Measurements from ENCODE around the gene SFTPA1. TPM values are rescaled to one million over a fixed set of nuclear protein-coding genes. Genes with fewer than 3 reads are reported as not detected.
A peak's percentile ranks its signal among the peaks of the same experiment; 100 is the strongest.
"Not testable (repeated sequence)": the region's sequence is repeated elsewhere in the genome, so short reads cannot be mapped to it uniquely, and the experiment has no call there.

Gene SFTPA1
- total and polyA plus RNA-seq, 8 donors, result 0.28 to 9.6 (median 1.2) TPM; not detected in 2

DNA sequence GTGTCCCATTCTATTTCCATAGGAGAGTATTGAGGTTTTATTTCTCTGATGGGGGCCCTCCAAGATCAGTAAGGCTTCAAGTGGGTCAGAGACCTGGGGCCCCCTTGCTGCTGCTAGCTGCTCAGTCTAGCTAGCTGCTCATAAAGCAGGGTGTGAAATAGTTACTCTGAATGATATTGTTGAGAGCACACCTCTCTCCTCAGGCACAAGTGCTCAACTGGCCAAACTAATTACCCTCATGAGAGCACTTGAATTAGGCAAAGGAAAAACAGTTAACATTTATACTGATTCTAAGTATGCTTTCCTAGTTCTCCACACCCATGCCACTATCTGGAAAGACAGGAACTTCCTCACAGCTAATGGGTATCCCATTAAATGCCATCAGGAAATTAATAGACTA is 5.4 kb upstream of the SFTPA1 start:
- FAIRE-seq (no peak), ATAC-seq (no peak), DNase-seq (no peak)
- Histone ChIP-seq H3K4me1 (no peaks in the 10 kb centered on the region), H3K4me3 (no peak overlapping the region), H3K9me3 (no peaks in the 10 kb centered on the region), H3K27me3 (no peaks in the 10 kb centered on the region), H3K36me3 (no peaks in the 10 kb centered on the region), H3K27ac (no peak overlapping the region)
- intact Hi-C loops (cut with DNase I), result loop anchor here in 1 of 3 donors (10.0 kb wide), 1 partner anchor 61 kb away; no protein-coding TSS in a partner anchor
- TF ChIP-seq, protein P1, sequence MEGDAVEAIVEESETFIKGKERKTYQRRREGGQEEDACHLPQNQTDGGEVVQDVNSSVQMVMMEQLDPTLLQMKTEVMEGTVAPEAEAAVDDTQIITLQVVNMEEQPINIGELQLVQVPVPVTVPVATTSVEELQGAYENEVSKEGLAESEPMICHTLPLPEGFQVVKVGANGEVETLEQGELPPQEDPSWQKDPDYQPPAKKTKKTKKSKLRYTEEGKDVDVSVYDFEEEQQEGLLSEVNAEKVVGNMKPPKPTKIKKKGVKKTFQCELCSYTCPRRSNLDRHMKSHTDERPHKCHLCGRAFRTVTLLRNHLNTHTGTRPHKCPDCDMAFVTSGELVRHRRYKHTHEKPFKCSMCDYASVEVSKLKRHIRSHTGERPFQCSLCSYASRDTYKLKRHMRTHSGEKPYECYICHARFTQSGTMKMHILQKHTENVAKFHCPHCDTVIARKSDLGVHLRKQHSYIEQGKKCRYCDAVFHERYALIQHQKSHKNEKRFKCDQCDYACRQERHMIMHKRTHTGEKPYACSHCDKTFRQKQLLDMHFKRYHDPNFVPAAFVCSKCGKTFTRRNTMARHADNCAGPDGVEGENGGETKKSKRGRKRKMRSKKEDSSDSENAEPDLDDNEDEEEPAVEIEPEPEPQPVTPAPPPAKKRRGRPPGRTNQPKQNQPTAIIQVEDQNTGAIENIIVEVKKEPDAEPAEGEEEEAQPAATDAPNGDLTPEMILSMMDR (IDR thresholded peaks at IDR 0.05), result no peak

DNA sequence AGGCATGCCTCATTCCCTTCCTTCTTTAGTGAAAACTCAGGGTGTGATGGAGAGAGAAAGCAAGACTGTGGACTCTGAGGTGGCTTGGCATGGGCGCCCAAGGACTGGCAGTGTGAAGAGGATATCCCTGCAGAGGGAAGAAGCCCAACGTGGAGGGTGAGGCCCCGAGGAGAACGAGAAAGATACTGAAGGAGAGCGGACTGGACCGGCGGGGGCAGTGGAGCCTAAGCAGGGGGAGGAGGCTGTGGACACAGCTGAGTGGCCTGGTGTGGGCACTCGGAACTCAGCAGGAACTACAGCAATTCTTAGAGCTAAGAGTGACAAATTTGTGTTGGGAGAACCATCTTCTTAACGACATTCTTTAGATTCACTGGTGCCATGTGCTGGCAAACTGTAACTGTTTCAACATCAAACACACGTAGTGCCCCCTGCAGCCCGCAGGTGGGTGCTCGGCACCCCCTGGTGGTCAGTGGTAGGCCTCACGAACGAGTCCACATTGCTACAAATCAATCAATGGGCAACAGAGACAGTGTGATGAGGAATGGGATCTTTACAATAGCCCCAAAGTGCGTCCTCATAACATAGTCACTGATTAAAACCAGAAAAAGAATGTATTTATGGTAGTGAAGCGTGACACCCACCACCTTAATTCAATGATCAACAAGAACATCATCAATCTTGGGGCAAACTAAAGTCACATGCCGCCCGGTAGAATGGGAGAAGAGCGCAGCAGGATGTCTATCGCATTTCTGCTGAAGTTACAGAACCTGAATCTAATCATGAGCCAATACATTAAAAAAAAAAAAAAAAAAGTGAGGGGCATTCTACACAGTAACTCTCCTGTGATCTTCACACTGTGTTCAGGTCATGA is 2.0 kb upstream of the SFTPA1 start:
- Histone ChIP-seq H3K9me3 (no peaks in the 10 kb centered on the region), H3K4me1 (no peaks in the 10 kb centered on the region), H3K27me3 (no peaks in the 10 kb centered on the region), H3K36me3 (no peaks in the 10 kb centered on the region), H3K4me3 (no peak overlapping the region), H3K27ac (no peak overlapping the region)
- ATAC-seq, result peak in 3 of 4 donors; percentile 74 to 93 (median 83)
- TF ChIP-seq, protein P1 (IDR thresholded peaks at IDR 0.05), result peak; percentile 42 to 73 (median 46)
- no peak for FAIRE-seq
- peak in 5 of 6 donors; percentile 21 to 73 (median 46) for DNase-seq
- 45 to 53% methylated on average over 20 of the region's 20 CpGs for WGBS, 2 donors
- intact Hi-C loops (cut with DNase I), result loop anchor here in 1 of 3 donors (10.0 kb wide), 1 partner anchor 64 kb away; no protein-coding TSS in a partner anchor

DNA sequence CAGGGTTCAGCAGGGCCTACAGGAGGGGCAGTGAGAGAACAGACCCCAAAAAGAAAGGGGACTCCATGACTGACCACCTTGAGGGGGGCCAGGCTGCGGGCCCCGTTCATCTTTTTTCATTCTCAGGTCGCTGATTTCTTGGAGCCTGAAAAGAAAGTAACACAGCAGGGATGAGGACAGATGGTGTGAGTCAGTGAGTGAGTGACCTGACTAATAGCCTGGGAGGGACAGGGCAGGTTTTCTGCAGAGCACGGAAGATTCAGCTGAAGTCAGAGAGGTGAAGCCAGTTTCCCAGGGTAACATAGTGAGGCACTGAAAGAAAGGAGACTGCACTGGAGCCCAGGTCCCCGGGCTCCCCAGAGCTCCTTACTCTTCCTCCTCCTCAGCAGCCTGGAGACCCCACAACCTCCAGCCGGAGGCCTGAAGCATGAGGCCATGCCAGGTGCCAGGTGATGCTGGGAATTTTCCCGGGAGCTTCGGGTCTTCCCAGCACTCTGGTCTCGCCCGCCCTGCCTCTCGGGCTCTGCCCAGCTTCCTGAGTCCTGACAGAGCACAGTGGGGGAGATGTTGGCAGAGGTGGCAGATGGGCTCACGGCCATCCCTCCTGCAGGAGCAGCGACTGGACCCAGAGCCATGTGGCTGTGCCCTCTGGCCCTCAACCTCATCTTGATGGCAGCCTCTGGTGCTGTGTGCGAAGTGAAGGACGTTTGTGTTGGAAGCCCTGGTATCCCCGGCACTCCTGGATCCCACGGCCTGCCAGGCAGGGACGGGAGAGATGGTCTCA is 646 bp downstream of the SFTPA1 start:
- WGBS, 2 donors, result 79 to 82% methylated on average over 15 to 17 of the region's 18 CpGs
- H3K4me3 ChIP-seq; H3K9me3 ChIP-seq; DNase-seq; H3K27ac ChIP-seq; H3K4me1 ChIP-seq; H3K27me3 ChIP-seq; FAIRE-seq; H3K36me3 ChIP-seq; intact Hi-C loops (cut with DNase I): not testable (repeated sequence)
- ATAC-seq, result peak in 2 of 4 donors; percentile 49 to 75

DNA sequence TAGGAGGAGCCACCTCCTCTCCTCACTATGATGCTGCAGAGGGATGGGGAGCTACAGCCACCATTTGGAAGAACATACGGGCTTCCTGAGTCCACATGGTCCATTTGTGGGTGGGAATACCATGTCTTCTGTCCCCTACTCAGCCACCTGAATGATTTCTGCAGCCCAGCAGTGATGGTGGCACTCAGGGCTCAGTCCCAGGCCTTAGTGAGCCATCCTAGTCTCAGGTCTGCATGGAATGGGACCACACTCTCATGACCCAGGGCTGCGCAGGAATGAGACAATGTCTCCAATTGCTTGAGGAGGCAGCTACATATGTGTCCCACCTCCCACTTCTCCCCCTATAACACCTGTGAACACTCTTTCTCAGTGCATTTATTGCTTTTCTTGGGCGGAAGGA is 4.8 kb downstream of the SFTPA1 start:
- intact Hi-C loops (cut with DNase I), result no loop called here
- no peak for ATAC-seq
- FAIRE-seq, result no peak

DNA sequence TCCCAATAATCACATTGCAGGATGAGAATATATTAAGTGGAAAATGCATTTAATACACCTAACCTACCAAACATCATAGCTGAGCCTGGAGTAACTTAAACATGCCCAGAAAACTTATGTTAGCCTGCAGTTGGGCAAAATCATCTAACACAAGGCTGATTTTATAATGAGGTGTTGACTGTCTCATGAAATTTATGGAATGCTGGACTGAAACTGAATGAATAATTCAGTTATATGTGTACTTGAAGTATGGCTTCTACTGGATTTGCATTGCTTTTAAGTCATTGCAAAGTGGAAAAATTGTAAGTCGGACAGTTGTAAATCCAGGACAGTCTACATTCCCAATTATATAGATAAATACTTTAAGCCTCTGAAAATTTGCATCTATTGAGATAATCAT is 5.4 kb downstream of the SFTPA1 start:
- Histone ChIP-seq H3K27me3 (no peaks in the 10 kb centered on the region), H3K9me3 (no peaks in the 10 kb centered on the region), H3K36me3 (no peaks in the 10 kb centered on the region), H3K4me3 (no peak overlapping the region), H3K27ac (no peak overlapping the region), H3K4me1 (no peaks in the 10 kb centered on the region)
- WGBS, 2 donors, result 78 to 93% methylated on average over 1 of the region's 1 CpG
- DNase-seq (no peak), ATAC-seq (no peak), FAIRE-seq (no peak)
- TF ChIP-seq, protein P1 (IDR thresholded peaks at IDR 0.05), result no peak
- intact Hi-C loops (cut with DNase I), result no loop called here

More for the DNA sequence above, 4.8 kb downstream of the SFTPA1 start:
- Histone ChIP-seq H3K4me1 (no peaks in the 10 kb centered on the region), H3K36me3 (no peaks in the 10 kb centered on the region), H3K27ac (no peak overlapping the region), H3K4me3 (no peak overlapping the region), H3K9me3 (no peaks in the 10 kb centered on the region), H3K27me3 (no peaks in the 10 kb centered on the region)
- TF ChIP-seq, protein P1 (IDR thresholded peaks at IDR 0.05), result no peak
- whole genome bisulfite sequencing, 2 donors, result 71 to 73% methylated on average over 3 of the region's 3 CpGs
- DNase-seq, result no peak

DNA sequence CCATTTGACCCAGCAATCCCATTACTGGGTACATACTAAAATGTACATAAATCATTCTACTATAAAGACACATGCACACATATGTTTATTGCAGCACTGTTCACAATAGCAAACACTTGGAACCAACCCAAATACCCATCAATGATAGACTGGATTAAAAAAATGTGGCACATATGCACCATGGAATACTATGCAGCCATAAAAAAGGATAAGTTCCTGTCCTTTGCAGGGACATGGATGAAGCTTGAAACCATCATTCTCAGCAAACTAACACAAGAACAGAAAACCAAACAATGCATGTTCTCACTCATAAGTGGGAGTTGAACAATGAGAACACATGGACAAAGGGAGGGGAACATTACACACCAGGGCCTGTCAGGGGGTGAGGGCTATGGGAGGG is 12.9 kb downstream of the SFTPA1 start:
- not testable (repeated sequence) for H3K27ac ChIP-seq, ATAC-seq

More for the DNA sequence above, 12.9 kb downstream of the SFTPA1 start:
- H3K4me1 ChIP-seq; H3K36me3 ChIP-seq; intact Hi-C loops (cut with DNase I); H3K27me3 ChIP-seq; DNase-seq; H3K9me3 ChIP-seq; FAIRE-seq; H3K4me3 ChIP-seq: not testable (repeated sequence)

All from pancreas (tissue), 10 donors.